Stimulated activated CD4-positive, alpha-beta T cell treated with anti-CD3 and anti-CD28 coated beads, Interleukin-2, amount 100 ng/mL, for 48 hours (primary cell): Measurements from ENCODE around the gene GATA6.
"Not testable (repeated sequence)": the region's sequence is repeated elsewhere in the genome, so short reads cannot be mapped to it uniquely, and the experiment has no call there.

Experiments used
- DNase-seq, 2 donors: peaks; one replicate each; pipeline ENCODE4 v3.0.0-alpha.2; 2020

The GATA6 gene

GRCh38 chr18:22184573-22184972, 15.2 kb downstream of the GATA6 start:
- DNase-seq: not testable (repeated sequence)

- DNase-seq: no peak
These were observed 15.9 kb downstream of the GATA6 start for GRCh38 chr18:22185273-22185672.

GRCh38 chr18:22185771-22186386, 16.5 kb downstream of the GATA6 start:
- no peak for DNase-seq

GRCh38 chr18:22186484-22186971, 17.1 kb downstream of the GATA6 start:
- no peak for DNase-seq

GRCh38 chr18:22188559-22189267, 19.3 kb downstream of the GATA6 start:
- no peak for DNase-seq

- no peak for DNase-seq
These were observed 20.2 kb downstream of the GATA6 start for GRCh38 chr18:22189449-22190166.

- DNase-seq: no peak
These were observed 21.9 kb downstream of the GATA6 start for GRCh38 chr18:22191346-22191695.

- DNase-seq: no peak
These were observed 22.5 kb downstream of the GATA6 start for GRCh38 chr18:22191923-22192322.

- no peak for DNase-seq
These were observed 24.1 kb downstream of the GATA6 start for GRCh38 chr18:22193466-22193865.

- DNase-seq: no peak
These were observed 24.8 kb downstream of the GATA6 start for GRCh38 chr18:22194151-22194598.

GRCh38 chr18:22195052-22195451, 25.7 kb downstream of the GATA6 start:
- DNase-seq: no peak

- not testable (repeated sequence) for DNase-seq
These were observed 27.6 kb downstream of the GATA6 start for GRCh38 chr18:22196943-22197342.

GRCh38 chr18:22197668-22198067, 28.3 kb downstream of the GATA6 start:
- no peak for DNase-seq

GRCh38 chr18:22198163-22198562, 28.8 kb downstream of the GATA6 start:
- no peak for DNase-seq

- no peak for DNase-seq
These were observed 29.6 kb downstream of the GATA6 start for GRCh38 chr18:22199005-22199404.

- DNase-seq: no peak
These were observed 31.3 kb downstream of the GATA6 start for GRCh38 chr18:22200611-22201225.

- DNase-seq: no peak
These were observed 33.6 kb downstream of the GATA6 start for GRCh38 chr18:22203035-22203434.

GRCh38 chr18:22203536-22204213, 34.3 kb downstream of the GATA6 start:
- DNase-seq: no peak

GRCh38 chr18:22204214-22204536, 34.8 kb downstream of the GATA6 start:
- DNase-seq: no peak

- no peak for DNase-seq
These were observed 35.6 kb downstream of the GATA6 start for GRCh38 chr18:22204996-22205395.

- DNase-seq: no peak
These were observed 37.8 kb downstream of the GATA6 start for GRCh38 chr18:22207021-22207758.

- no peak for DNase-seq
These were observed 40.9 kb downstream of the GATA6 start for GRCh38 chr18:22210311-22210754.
